HepG2 (cell line): ENCODE data around the gene PROCR. TPM values are rescaled to one million over a fixed set of nuclear protein-coding genes. Genes with fewer than 3 reads are reported as not detected.

Experiments used
- BRD4 ChIP-seq: sonication (generic); formaldehyde crosslinking; IDR thresholded peaks from 2 replicates; pipeline ENCODE4 v1.4.0; 2020; ENCODE audit warnings: missing genetic modification reagents
- CBX1 ChIP-seq: IDR thresholded peaks from one replicate; pipeline ENCODE4 v1.6.1; 2016; ENCODE audit warnings: antibody characterized with exemption, low read depth
- DMTF1 ChIP-seq: sonication (generic); formaldehyde crosslinking; IDR thresholded peaks from 2 replicates; pipeline ENCODE4 v1.4.0; 2020; ENCODE audit warnings: mild to moderate bottlenecking, missing genetic modification reagents
- GATAD1 ChIP-seq: IDR thresholded peaks from 2 replicates; pipeline ENCODE4 v1.6.1; 2016; ENCODE audit warnings: missing genetic modification reagents, missing compliant biosample characterization
- IKZF4 ChIP-seq: sonication (generic); formaldehyde crosslinking; IDR thresholded peaks from 2 replicates; pipeline ENCODE4 v1.5.1; 2020; ENCODE audit warnings: borderline replicate concordance, mild to moderate bottlenecking, low read depth, missing genetic modification reagents; ENCODE audit errors: not compliant biosample characterization
- LRRFIP1 ChIP-seq: sonication (generic); formaldehyde crosslinking; conservative IDR thresholded peaks from 2 replicates; pipeline ENCODE4 v1.4.0; 2020; ENCODE audit warnings: missing genetic modification reagents
- MYNN ChIP-seq: sonication (generic); formaldehyde crosslinking; IDR thresholded peaks from 2 replicates; pipeline ENCODE4 v1.4.0; 2020; ENCODE audit warnings: mild to moderate bottlenecking, low read depth, missing genetic modification reagents
- PRPF4 ChIP-seq: fragments of 200-400 bp; formaldehyde crosslinking; IDR thresholded peaks from 2 replicates; pipeline ENCODE4 v1.6.1; 2016; ENCODE audit warnings: low read length, low read depth; ENCODE audit not compliant: poor library complexity, severe bottlenecking
- ZBTB37 ChIP-seq: sonication (generic); formaldehyde crosslinking; IDR thresholded peaks from 2 replicates; pipeline ENCODE4 v1.4.0; 2020; ENCODE audit warnings: mild to moderate bottlenecking, missing genetic modification reagents
- ZBTB7B ChIP-seq: sonication (generic); formaldehyde crosslinking; IDR thresholded peaks from 2 replicates; pipeline ENCODE4 v1.4.0; 2020; ENCODE audit warnings: missing genetic modification reagents
- ZHX1 ChIP-seq: sonication (generic); formaldehyde crosslinking; IDR thresholded peaks from 2 replicates; pipeline ENCODE4 v1.8.1; 2022; ENCODE audit warnings: low read depth, mild to moderate bottlenecking, missing genetic modification reagents
- ZNF12 ChIP-seq: sonication (generic); formaldehyde crosslinking; IDR thresholded peaks from 2 replicates; pipeline ENCODE4 v1.5.0; 2020; ENCODE audit warnings: missing genetic modification reagents
- ZNF274 ChIP-seq: sonication (generic); formaldehyde crosslinking; IDR thresholded peaks from 2 replicates; pipeline ENCODE4 v1.5.1; 2020; ENCODE audit warnings: mild to moderate bottlenecking, missing genetic modification reagents
- ZNF552 ChIP-seq: sonication (generic); formaldehyde crosslinking; IDR thresholded peaks from 2 replicates; pipeline ENCODE4 v1.9.0; 2022; ENCODE audit warnings: missing genetic modification reagents, mild to moderate bottlenecking, borderline replicate concordance
- ZNF574 ChIP-seq: sonication (generic); formaldehyde crosslinking; IDR thresholded peaks from 2 replicates; pipeline ENCODE4 v1.4.0; 2020; ENCODE audit warnings: missing genetic modification reagents
- ZSCAN21 ChIP-seq: sonication (generic); formaldehyde crosslinking; IDR thresholded peaks from 2 replicates; pipeline ENCODE4 v1.8.0; 2022; ENCODE audit warnings: mild to moderate bottlenecking, missing genetic modification reagents, moderate library complexity, borderline replicate concordance
- polyA plus RNA-seq, 8 experiments: library from polyadenylated mRNA; depleted of rRNA in 3 of 8; stranded (reverse) in 7 of 8; unstranded in 1 of 8; fragments of >200 nt; fragmentation: Illumina TruSeq in 4 of 8; extraction: Trizol in 4 of 8; gene quantifications; 2 replicates each; pipeline versions ENCODE4 v1.2.1 to v1.2.3, GENCODE V29; 2011 to 2016; ENCODE audit warnings: low read depth in 4 of 8, missing spikeins in 1 of 8, mixed read lengths in 1 of 8; ENCODE audit not compliant: insufficient read depth in 1 of 8
- total RNA-seq, 5 experiments: library from RNA; depleted of rRNA; stranded (reverse); fragments of >200 nt; fragmentation: Illumina TruSeq; extraction: Trizol; gene quantifications; 2 replicates each; pipeline ENCODE4 v1.2.3, GENCODE V29; 2016; ENCODE audit warnings: low read depth in 1 of 5

PROCR gene
- total and polyA plus RNA-seq, 2 of the 13 experiments (the other 11 are each of a cell fraction or from before 2014, with no cell fraction given), result 1.4 to 1.7 TPM

- 0 out of 2 replicates have a peak, but pooled peaks have one; percentile 59 for TF ChIP-seq LRRFIP1 (CRISPR knock-in tag)
- peak; percentile 90 for TF ChIP-seq ZNF274 (CRISPR knock-in tag)
- TF ChIP-seq ZHX1, result peak; percentile 84
- TF ChIP-seq CBX1, result no peak
- TF ChIP-seq ZNF574, result peak; percentile 78
- TF ChIP-seq ZBTB37, result 0 out of 2 replicates have a peak, but pooled peaks have one; percentile 18
- no peak for TF ChIP-seq PRPF4
- TF ChIP-seq ZSCAN21 (CRISPR knock-in tag), result peak; percentile 89
- peak; percentile 76 for TF ChIP-seq ZNF12 (CRISPR knock-in tag)
- peak; percentile 76; the same call in 1 of the 2 replicates for TF ChIP-seq ZBTB7B (CRISPR knock-in tag)
- no peak for TF ChIP-seq DMTF1 (CRISPR knock-in tag)
- peak; percentile 70 for TF ChIP-seq IKZF4 (CRISPR knock-in tag)
- TF ChIP-seq GATAD1, result peak; percentile 74
- TF ChIP-seq MYNN (CRISPR knock-in tag), result peak; percentile 25
- peak; percentile 90 for TF ChIP-seq BRD4 (CRISPR knock-in tag)
- TF ChIP-seq ZNF552 (CRISPR knock-in tag), result peak; percentile 83
Observed at GRCh38 chr20:35174458-35175216, 2.8 kb downstream of the PROCR start (continued).
